Cardiac fibroblast (primary cell): Measurements from ENCODE around the gene SMYD3.

Source experiments
- DNase-seq, 2 donors: peaks; one replicate each; pipeline versions ENCODE4 v3.0.0 to v3.0.0-alpha.2; 2010; ENCODE audit warnings: low read depth in 2 of 2
- H3K4me3 ChIP-seq, 2 donors: replicated peaks in 1 of 2; 1 replicate in 1 of 2; 2 replicates in 1 of 2; pipeline ENCODE4 v1.5.1; 2011; ENCODE audit warnings: low read depth in 2 of 2, low read length in 2 of 2, mild to moderate bottlenecking in 2 of 2, moderate library complexity in 1 of 2
- CTCF ChIP-seq: IDR thresholded peaks from one replicate; pipeline ENCODE4 v1.5.1; 2011; ENCODE audit warnings: low read depth, mild to moderate bottlenecking, low read length, inconsistent platforms

SMYD3 gene

DNA sequence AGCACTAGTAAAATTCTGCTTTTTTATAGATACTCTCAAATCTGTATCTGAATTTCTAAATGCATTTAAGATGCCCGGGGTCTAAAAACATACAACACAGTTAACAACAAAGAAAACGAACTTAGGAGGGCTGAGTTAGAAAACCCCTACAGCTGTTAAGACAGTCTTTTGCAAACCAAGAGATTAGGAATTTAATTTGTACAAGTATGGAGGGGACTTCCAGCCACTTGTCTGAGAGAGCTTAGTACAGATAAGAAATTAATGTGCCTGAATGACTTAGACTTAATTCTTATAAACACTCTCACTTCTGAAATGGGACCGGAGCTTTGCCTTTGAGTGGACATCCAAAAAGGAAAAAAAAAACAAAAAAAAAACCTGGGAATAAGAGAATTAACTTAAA lies 61.6 kb downstream of the SMYD3 start:
- no peak overlapping the region for H3K4me3 ChIP-seq
- no peak for TF ChIP-seq CTCF
- no peak for DNase-seq

GRCh38 chr1:246444617-246445016 lies 62.5 kb downstream of the SMYD3 start:
- H3K4me3 ChIP-seq: no peak overlapping the region
- DNase-seq: no peak
- TF ChIP-seq CTCF: no peak

GRCh38 chr1:246437961-246438360 lies 69.1 kb downstream of the SMYD3 start:
- H3K4me3 ChIP-seq: no peak overlapping the region
- no peak for DNase-seq
- no peak for TF ChIP-seq CTCF

- no peak overlapping the region for H3K4me3 ChIP-seq
- peak; percentile 41 to 48 for DNase-seq
- no peak for TF ChIP-seq CTCF
Measured at GRCh38 chr1:246435421-246436041, 71.5 kb downstream of the SMYD3 start.

DNA sequence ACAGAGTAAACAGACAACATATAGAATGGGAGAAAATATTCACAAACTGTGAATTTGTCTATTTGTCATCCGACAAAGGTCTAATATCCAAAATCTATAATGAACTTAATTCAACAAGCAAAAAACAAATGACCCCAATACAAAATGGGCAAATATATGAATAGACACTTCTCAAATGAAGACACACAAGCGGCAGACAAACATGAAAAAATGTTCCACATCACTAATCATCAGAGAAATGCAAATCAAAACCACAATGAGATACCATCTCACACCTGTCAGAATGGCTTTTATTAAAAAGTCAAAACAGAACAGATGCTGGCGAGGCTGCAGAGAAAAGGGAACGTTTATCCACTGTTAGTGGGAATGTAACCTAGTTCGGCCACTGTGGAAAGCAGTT lies 72.7 kb downstream of the SMYD3 start:
- H3K4me3 ChIP-seq: no peak overlapping the region
- DNase-seq: no peak
- TF ChIP-seq CTCF: no peak

DNA sequence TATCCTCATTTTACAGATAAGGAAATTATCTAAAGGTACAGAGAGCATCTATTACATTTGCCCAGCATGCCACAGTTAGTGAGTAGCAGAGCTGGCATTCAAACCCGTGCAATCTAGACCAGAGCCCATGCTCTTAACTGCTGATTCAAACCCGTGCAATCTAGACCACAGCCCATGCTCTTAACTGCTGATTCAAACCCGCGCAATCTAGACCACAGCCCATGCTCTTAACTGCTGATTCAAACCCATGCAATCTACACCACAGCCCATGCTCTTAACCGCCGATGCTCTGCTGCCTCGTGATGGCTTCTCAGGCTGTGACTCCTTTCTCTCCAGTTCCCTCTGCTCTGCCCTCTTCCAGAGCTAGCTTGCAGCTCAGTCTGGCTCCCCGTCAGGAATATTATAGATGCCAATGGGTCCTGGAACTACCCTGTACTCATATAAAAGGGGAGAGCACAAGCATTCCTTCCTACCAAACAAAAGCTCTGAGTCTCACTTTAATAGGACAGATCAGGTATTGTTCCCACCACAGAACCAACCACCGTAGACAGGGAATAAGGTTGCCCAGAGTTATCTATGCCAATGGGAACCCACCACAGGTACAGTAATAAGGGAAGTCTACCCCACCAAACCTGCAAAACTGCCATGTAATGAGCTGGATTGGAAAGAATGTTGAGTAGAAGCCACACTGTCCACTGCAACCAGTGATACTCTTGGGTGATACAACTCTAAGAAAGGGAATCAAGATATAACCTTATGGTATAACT lies 78.4 kb downstream of the SMYD3 start:
- peak; percentile 73 to 90 for DNase-seq
- no peak for TF ChIP-seq CTCF
- H3K4me3 ChIP-seq: no peak overlapping the region
